Common myeloid progenitor, CD34-positive (primary cell): ENCODE results near the gene XIRP2.

Experiments
- CTCF ChIA-PET: fragments of 350-600 bp; sonication (Branson Sonifier 250); formaldehyde crosslinking; loops from one replicate; lab custom pipeline; 2021; ENCODE audit warnings: antibody characterized with exemption; lab: Charles Lee
- POLR2A ChIA-PET: fragments of 350-600 bp; sonication (Branson Sonifier 250); formaldehyde crosslinking; loops from one replicate; lab custom pipeline; 2021; ENCODE audit warnings: antibody characterized with exemption; lab: Charles Lee
- DNase-seq, 3 donors: peaks; one replicate each; pipeline versions ENCODE4 v3.0.0 to v3.0.0-alpha.2; 2013
- H3K27ac ChIP-seq, 2 experiments: 1 replicate in 1 of 2; 2 replicates in 1 of 2; pipeline ENCODE4 v1.7.0; 2013; ENCODE audit warnings: inconsistent platforms in 2 of 2, low read length in 2 of 2, mild to moderate bottlenecking in 2 of 2, low read depth in 1 of 2, moderate library complexity in 1 of 2; ENCODE audit not compliant: severe bottlenecking in 2 of 2, insufficient read depth in 1 of 2, poor library complexity in 1 of 2
- H3K27me3 ChIP-seq, 5 experiments: replicated peaks in 2 of 5; 1 replicate in 3 of 5; 2 replicates in 2 of 5; pipeline versions ENCODE4 v1.6.1 to v1.7.0; 2013; ENCODE audit warnings: low read length in 4 of 5, mild to moderate bottlenecking in 2 of 5, moderate library complexity in 2 of 5, inconsistent platforms in 1 of 5; ENCODE audit not compliant: insufficient read depth in 5 of 5, control insufficient read depth in 4 of 5
- H3K36me3 ChIP-seq, 4 experiments: 1 replicate in 2 of 4; 2 replicates in 2 of 4; pipeline versions ENCODE4 v1.6.1 to v1.7.0; 2013; ENCODE audit warnings: low read length in 3 of 4, control low read depth in 1 of 4, mild to moderate bottlenecking in 1 of 4; ENCODE audit not compliant: control insufficient read depth in 4 of 4, insufficient read depth in 4 of 4
- H3K4me1 ChIP-seq, 4 experiments: 1 replicate in 3 of 4; 2 replicates in 1 of 4; pipeline versions ENCODE4 v1.6.1 to v1.7.1; 2013; ENCODE audit warnings: low read length in 3 of 4, mild to moderate bottlenecking in 3 of 4, control low read depth in 1 of 4, inconsistent platforms in 1 of 4, moderate library complexity in 1 of 4; ENCODE audit not compliant: control insufficient read depth in 4 of 4, insufficient read depth in 4 of 4; ENCODE audit errors: control extremely low read depth in 1 of 4
- H3K4me3 ChIP-seq, 7 experiments: 1 replicate in 4 of 7; 2 replicates in 3 of 7; pipeline versions ENCODE4 v1.5.1 to v1.7.0; 2013; ENCODE audit warnings: mild to moderate bottlenecking in 7 of 7, low read length in 6 of 7, moderate library complexity in 6 of 7, inconsistent platforms in 2 of 7, low read depth in 2 of 7, control low read depth in 1 of 7; ENCODE audit not compliant: insufficient read depth in 4 of 7, control insufficient read depth in 1 of 7; ENCODE audit errors: extremely low read depth in 1 of 7
- H3K9me3 ChIP-seq, 5 experiments: 1 replicate in 4 of 5; 2 replicates in 1 of 5; pipeline versions ENCODE4 v1.6.1 to v1.7.1; 2013; ENCODE audit warnings: low read length in 4 of 5, mild to moderate bottlenecking in 2 of 5, inconsistent platforms in 1 of 5, low read depth in 1 of 5, moderate library complexity in 1 of 5; ENCODE audit not compliant: control insufficient read depth in 4 of 5, insufficient read depth in 2 of 5; ENCODE audit errors: control extremely low read depth in 1 of 5
- WGBS: methylation state at CpG from one replicate; pipeline ENCODE4 v1.1.5; 2013; ENCODE audit not compliant: insufficient coverage; 5-methylcytosine and 5-hydroxymethylcytosine counted together

XIRP2 gene

DNA sequence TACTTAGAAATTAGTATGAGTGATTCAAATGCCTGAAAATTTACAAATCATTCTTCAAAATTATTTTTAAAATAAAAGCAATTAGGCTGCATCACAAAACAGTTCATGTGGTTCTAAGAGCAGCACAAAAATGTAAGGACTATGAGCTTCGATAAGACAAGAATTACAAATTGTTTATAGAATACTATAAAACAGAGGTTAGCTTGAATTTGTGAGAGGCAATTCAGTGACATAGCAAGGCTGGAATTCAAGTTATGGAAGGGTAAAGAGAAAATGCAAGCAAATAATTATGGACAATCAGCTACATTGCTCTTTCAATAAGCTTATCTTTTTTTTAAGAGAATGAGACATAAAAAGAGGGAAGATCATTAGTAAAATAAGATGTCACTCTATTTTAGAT, 7.1 kb upstream of the XIRP2 start:
- no peak for DNase-seq
- H3K27ac ChIP-seq, result no peak overlapping the region
- POLR2A ChIA-PET, result no interaction called here
- WGBS, result no CpG with 5 or more reads among the region's 1 CpG
- H3K4me1 ChIP-seq, result no peaks in the 10 kb centered on the region
- H3K36me3 ChIP-seq, result no peaks in the 10 kb centered on the region
- CTCF ChIA-PET, result no interaction called here
- no peak overlapping the region for H3K4me3 ChIP-seq
- H3K27me3 ChIP-seq, result no peaks in the 10 kb centered on the region
- H3K9me3 ChIP-seq, result no peaks in the 10 kb centered on the region

DNA sequence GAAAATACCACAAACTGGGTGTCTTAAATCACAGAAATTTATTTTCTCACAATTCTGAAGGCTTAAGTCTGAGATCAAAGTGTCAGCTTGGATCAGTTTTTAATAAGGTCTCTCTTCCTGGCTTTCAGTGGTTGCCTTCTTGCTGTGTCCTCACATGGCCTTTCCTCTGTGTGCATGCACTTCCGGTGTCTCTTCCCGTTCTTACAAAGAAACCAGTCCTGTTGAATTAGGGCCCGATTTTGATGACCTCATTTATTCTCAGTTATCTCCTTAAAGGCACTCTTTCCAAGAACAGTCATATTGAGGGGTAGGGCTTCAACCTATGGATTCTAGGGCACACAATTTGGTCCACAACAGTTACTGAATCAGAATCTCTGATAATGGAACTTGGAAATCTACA, 5.4 kb upstream of the XIRP2 start:
- 100% methylated on average over 1 of the region's 3 CpGs for WGBS
- no peaks in the 10 kb centered on the region for H3K4me1 ChIP-seq
- no peak overlapping the region for H3K27ac ChIP-seq
- CTCF ChIA-PET, result no interaction called here
- H3K36me3 ChIP-seq, result no peaks in the 10 kb centered on the region
- no peaks in the 10 kb centered on the region for H3K27me3 ChIP-seq
- H3K9me3 ChIP-seq, result no peaks in the 10 kb centered on the region
- no peak for DNase-seq
- POLR2A ChIA-PET, result no interaction called here
- no peak overlapping the region for H3K4me3 ChIP-seq

GRCh38 chr2:166891727-166892126, 3.4 kb downstream of the XIRP2 start:
- DNase-seq, result no peak
- Histone ChIP-seq H3K4me1 (no peaks in the 10 kb centered on the region), H3K4me3 (no peak overlapping the region), H3K27ac (no peak overlapping the region), H3K27me3 (no peaks in the 10 kb centered on the region), H3K9me3 (no peaks in the 10 kb centered on the region), H3K36me3 (no peaks in the 10 kb centered on the region)
- CTCF ChIA-PET, result interaction anchor here (0.8 kb wide), 1 partner anchor 28 kb away, joined by 3 read pairs; no protein-coding TSS in a partner anchor
- POLR2A ChIA-PET, result no interaction called here
- no CpG with 5 or more reads among the region's 2 CpGs for WGBS

DNA sequence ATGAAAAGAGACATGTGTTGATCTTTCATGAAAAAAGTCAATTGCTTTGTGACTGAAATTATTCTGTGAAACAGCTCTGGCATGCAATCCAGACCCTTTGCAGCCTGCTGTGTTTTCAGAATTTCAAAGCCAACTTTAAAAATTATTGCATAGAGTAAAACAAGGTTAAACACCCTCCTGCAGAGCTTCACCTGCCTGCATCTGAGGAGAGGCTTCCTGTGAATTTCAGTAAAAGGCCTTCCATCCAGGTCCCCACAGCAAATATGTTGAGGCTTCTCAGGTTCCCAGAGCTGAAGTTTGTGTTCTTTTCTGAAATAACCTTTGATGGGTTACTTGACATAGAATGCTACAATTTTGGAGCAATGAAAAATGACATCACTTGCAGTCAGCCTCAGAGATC, 4.1 kb downstream of the XIRP2 start:
- Histone ChIP-seq H3K4me3 (no peak overlapping the region), H3K27ac (no peak overlapping the region), H3K4me1 (no peaks in the 10 kb centered on the region), H3K36me3 (no peaks in the 10 kb centered on the region), H3K9me3 (no peaks in the 10 kb centered on the region), H3K27me3 (no peaks in the 10 kb centered on the region)
- CTCF ChIA-PET, result interaction anchor here (0.8 kb wide), 1 partner anchor 27 kb away, joined by 3 read pairs; no protein-coding TSS in a partner anchor
- DNase-seq, result no peak
- POLR2A ChIA-PET, result no interaction called here

DNA sequence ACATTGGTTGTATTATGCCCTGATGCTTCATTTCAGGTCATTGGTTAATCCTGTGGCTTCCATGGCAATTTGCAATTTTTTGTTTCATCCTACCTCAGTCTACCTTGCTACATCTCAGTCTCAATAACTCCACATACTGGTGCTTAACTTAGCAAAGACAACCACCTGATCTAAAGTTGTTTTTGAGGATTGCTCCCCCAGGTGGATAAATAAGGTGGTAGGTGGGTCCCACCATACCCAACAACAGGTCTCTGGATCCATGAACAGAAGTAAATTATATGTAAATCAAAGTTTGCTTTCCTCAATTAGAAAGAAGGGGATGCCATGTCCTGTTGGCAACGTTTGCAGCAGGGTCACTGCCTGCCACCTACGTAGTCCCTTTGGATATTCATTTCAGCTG, 7.0 kb downstream of the XIRP2 start:
- Histone ChIP-seq H3K27me3 (no peaks in the 10 kb centered on the region), H3K4me1 (no peaks in the 10 kb centered on the region), H3K36me3 (no peaks in the 10 kb centered on the region), H3K4me3 (no peak overlapping the region), H3K9me3 (peaks cover 0 to 2% (median 0%) of the 10 kb centered on the region in 5 experiments), H3K27ac (no peak overlapping the region)
- WGBS, result no CpG with 5 or more reads among the region's 2 CpGs
- no peak for DNase-seq
- ChIA-PET CTCF (no interaction called here), POLR2A (no interaction called here)

DNA sequence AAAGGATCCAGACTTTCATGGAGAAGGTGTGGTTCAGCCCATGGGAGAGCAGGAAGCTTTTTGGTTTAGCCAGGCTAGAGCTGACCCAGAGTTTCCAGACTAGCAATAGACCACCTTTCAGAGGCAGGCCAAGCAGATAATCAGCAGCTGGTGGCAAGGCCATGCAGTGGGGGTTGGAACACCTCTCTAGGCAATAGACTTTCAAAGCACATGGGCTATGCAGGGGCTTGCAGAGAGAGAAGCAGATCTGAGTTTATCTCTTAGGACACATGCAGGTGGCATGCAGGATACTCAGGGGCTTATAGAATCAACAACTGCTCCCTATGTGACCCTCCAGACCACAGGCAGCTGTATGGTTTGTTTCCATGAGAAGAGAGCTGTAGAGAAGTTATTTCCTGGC, 9.4 kb downstream of the XIRP2 start:
- Histone ChIP-seq H3K27me3 (no peaks in the 10 kb centered on the region), H3K4me3 (no peak overlapping the region), H3K4me1 (peaks cover 0 to 5% (median 2%) of the 10 kb centered on the region in 4 experiments), H3K9me3 (peaks cover 0 to 2% (median 0%) of the 10 kb centered on the region in 5 experiments), H3K27ac (no peak overlapping the region), H3K36me3 (no peaks in the 10 kb centered on the region)
- ChIA-PET CTCF (no interaction called here), POLR2A (no interaction called here)
- no peak for DNase-seq

DNA sequence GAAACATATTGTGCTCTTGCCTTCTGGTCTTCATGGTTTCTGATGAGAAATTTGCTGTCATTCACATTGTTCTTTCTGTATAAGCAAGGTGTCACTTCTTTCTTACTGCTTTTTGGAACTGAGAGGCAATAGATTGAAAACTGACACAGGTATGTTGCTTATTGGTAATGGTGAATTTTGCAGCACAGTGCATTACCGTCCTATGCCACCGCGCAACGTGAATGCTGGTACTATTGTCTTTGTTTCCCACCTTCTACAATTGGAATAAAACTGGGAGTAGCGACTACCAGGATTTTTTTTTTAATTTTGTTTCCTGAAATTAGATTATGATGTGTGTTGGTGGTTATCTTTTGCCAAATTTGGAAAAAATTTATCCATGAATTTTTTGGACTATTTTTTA, 11.4 kb downstream of the XIRP2 start:
- Histone ChIP-seq H3K36me3 (no peaks in the 10 kb centered on the region), H3K27me3 (no peaks in the 10 kb centered on the region), H3K4me1 (peaks cover 0 to 8% (median 2%) of the 10 kb centered on the region in 4 experiments), H3K4me3 (no peak overlapping the region), H3K27ac (no peak overlapping the region), H3K9me3 (peaks cover 0 to 2% (median 0%) of the 10 kb centered on the region in 5 experiments)
- ChIA-PET CTCF (no interaction called here), POLR2A (no interaction called here)
- no CpG with 5 or more reads among the region's 5 CpGs for WGBS
- DNase-seq, result no peak
